HepG2 (cell line): ENCODE measurements around the gene YIPF7. TPM values are rescaled to one million over a fixed set of nuclear protein-coding genes. Genes with fewer than 3 reads are reported as not detected.

ENCODE experiments used
- MATR3 ChIP-seq: sonication (generic); formaldehyde crosslinking; IDR thresholded peaks from 2 replicates; pipeline ENCODE4 v1.4.0; 2020; ENCODE audit warnings: missing genetic modification reagents
- MAZ ChIP-seq, 2 experiments: sonication (generic) in 1 of 2; formaldehyde crosslinking in 1 of 2; IDR thresholded peaks; 2 replicates each; pipeline versions ENCODE4 v1.5.0 to v1.6.1; 2012 to 2020; ENCODE audit warnings: low read depth in 2 of 2, mild to moderate bottlenecking in 2 of 2, borderline replicate concordance in 1 of 2, improper control_type of control experiment in 1 of 2, low read length in 1 of 2, missing genetic modification reagents in 1 of 2, moderate library complexity in 1 of 2
- SNAPC2 ChIP-seq: sonication (generic); formaldehyde crosslinking; IDR thresholded peaks from 2 replicates; pipeline ENCODE4 v1.8.1; 2022; ENCODE audit warnings: mild to moderate bottlenecking, missing genetic modification reagents
- SNRNP70 ChIP-seq: fragments of 200-400 bp; formaldehyde crosslinking; IDR thresholded peaks from 2 replicates; pipeline ENCODE4 v1.6.1; 2017; ENCODE audit warnings: mild to moderate bottlenecking, low read depth, low read length, moderate library complexity
- polyA plus RNA-seq, 8 experiments: library from polyadenylated mRNA; depleted of rRNA in 3 of 8; stranded (reverse) in 7 of 8; unstranded in 1 of 8; fragments of >200 nt; fragmentation: Illumina TruSeq in 4 of 8; extraction: Trizol in 4 of 8; gene quantifications; 2 replicates each; pipeline versions ENCODE4 v1.2.1 to v1.2.3, GENCODE V29; 2011 to 2016; ENCODE audit warnings: low read depth in 4 of 8, missing spikeins in 1 of 8, mixed read lengths in 1 of 8; ENCODE audit not compliant: insufficient read depth in 1 of 8
- total RNA-seq, 5 experiments: library from RNA; depleted of rRNA; stranded (reverse); fragments of >200 nt; fragmentation: Illumina TruSeq; extraction: Trizol; gene quantifications; 2 replicates each; pipeline ENCODE4 v1.2.3, GENCODE V29; 2016; ENCODE audit warnings: low read depth in 1 of 5
- TF ChIP-seq, protein P1 (sequence below), 2 experiments: fragments of 450-650 bp in 1 of 2; sonication (generic) in 1 of 2; formaldehyde crosslinking in 1 of 2; IDR thresholded peaks; 2 replicates each; pipeline versions ENCODE4 v1.6.1 to v1.8.0; 2016 to 2022; ENCODE audit warnings: antibody characterized with exemption in 1 of 2, mild to moderate bottlenecking in 1 of 2, missing genetic modification reagents in 1 of 2
- TF ChIP-seq, protein P2 (sequence below): sonication (generic); formaldehyde crosslinking; IDR thresholded peaks from 2 replicates; pipeline ENCODE4 v1.8.1; 2023; ENCODE audit warnings: mild to moderate bottlenecking, inconsistent platforms, moderate library complexity, missing genetic modification reagents, borderline replicate concordance
- TF ChIP-seq, protein P3 (sequence below): fragments of 450-650 bp; IDR thresholded peaks from 2 replicates; pipeline ENCODE4 v1.6.1; 2016
- TF ChIP-seq, protein P4 (sequence below): sonication (generic); formaldehyde crosslinking; IDR thresholded peaks from 2 replicates; pipeline ENCODE4 v1.4.0; 2020; ENCODE audit warnings: missing genetic modification reagents
- TF ChIP-seq, protein P5 (sequence below): sonication (generic); formaldehyde crosslinking; IDR thresholded peaks from 2 replicates; pipeline ENCODE4 v1.8.1; 2023; ENCODE audit warnings: mild to moderate bottlenecking, missing genetic modification reagents

The YIPF7 gene
- total and polyA plus RNA-seq, 2 of the 13 experiments (the other 11 are each of a cell fraction or from before 2014, with no cell fraction given) = 0.12 TPM; not detected in 1

DNA sequence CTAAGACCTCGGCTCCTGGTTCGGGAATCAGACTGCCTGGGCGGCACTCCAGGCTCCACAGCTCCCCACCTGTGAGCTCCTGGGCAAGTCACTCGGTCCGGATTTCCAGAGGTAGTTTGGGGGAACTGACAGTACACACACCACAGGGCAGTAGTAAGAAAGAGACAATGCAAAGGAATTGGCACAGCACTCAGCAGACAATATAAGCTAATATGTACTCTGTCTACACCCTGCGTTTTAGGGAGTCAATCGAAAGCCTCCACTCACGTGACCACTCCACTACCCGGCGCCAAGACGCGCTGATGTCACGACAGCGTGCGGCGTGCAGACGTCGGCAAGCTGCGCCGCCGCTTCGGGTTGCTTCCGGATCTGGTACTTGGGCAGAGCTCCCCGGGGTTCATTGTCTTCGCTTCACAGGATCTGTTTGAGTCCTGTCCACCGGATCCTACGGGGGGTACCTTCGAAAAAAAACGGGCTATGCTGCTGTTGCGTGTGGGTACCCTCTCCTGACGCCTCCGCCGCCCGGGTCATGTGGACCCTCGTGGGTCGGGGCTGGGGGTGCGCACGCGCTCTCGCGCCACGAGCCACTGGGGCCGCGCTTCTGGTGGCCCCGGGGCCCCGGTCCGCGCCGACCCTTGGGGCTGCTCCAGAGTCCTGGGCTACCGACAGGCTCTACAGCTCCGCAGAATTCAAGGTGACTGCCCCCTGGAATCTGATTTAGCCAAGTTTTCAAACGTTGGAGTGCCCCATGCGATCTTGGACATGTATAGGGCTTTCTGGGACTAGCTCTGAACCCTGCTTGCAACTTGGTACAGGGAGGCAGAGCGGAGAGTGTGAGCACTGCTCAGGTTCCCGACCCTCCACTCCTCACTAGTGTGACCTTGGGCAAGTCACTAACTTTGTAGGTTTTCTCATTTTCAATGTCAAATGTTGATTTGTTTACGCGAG is 26.9 kb upstream of the YIPF7 start, which contains the start of gene GUF1 (continued):
- TF ChIP-seq, protein P1, sequence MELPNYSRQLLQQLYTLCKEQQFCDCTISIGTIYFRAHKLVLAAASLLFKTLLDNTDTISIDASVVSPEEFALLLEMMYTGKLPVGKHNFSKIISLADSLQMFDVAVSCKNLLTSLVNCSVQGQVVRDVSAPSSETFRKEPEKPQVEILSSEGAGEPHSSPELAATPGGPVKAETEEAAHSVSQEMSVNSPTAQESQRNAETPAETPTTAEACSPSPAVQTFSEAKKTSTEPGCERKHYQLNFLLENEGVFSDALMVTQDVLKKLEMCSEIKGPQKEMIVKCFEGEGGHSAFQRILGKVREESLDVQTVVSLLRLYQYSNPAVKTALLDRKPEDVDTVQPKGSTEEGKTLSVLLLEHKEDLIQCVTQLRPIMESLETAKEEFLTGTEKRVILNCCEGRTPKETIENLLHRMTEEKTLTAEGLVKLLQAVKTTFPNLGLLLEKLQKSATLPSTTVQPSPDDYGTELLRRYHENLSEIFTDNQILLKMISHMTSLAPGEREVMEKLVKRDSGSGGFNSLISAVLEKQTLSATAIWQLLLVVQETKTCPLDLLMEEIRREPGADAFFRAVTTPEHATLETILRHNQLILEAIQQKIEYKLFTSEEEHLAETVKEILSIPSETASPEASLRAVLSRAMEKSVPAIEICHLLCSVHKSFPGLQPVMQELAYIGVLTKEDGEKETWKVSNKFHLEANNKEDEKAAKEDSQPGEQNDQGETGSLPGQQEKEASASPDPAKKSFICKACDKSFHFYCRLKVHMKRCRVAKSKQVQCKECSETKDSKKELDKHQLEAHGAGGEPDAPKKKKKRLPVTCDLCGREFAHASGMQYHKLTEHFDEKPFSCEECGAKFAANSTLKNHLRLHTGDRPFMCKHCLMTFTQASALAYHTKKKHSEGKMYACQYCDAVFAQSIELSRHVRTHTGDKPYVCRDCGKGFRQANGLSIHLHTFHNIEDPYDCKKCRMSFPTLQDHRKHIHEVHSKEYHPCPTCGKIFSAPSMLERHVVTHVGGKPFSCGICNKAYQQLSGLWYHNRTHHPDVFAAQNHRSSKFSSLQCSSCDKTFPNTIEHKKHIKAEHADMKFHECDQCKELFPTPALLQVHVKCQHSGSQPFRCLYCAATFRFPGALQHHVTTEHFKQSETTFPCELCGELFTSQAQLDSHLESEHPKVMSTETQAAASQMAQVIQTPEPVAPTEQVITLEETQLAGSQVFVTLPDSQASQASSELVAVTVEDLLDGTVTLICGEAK (IDR thresholded peaks at IDR 0.05) = no peak
- TF ChIP-seq, protein P1 (CRISPR knock-in tag; IDR thresholded peaks at IDR 0.05) = peak; percentile 68; the same call in 1 of the 2 replicates
- TF ChIP-seq, protein P2, sequence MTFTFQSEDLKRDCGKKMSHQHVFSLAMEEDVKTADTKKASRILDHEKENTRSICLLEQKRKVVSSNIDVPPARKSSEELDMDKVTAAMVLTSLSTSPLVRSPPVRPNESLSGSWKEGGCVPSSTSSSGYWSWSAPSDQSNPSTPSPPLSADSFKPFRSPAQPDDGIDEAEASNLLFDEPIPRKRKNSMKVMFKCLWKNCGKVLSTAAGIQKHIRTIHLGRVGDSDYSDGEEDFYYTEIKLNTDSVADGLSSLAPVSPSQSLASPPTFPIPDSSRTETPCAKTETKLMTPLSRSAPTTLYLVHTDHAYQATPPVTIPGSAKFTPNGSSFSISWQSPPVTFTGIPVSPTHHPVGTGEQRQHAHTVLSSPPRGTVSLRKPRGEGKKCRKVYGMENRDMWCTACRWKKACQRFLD (CRISPR knock-in tag) = 0 out of 2 replicates have a peak, but pooled peaks have one; percentile 64
- TF ChIP-seq, protein P3, sequence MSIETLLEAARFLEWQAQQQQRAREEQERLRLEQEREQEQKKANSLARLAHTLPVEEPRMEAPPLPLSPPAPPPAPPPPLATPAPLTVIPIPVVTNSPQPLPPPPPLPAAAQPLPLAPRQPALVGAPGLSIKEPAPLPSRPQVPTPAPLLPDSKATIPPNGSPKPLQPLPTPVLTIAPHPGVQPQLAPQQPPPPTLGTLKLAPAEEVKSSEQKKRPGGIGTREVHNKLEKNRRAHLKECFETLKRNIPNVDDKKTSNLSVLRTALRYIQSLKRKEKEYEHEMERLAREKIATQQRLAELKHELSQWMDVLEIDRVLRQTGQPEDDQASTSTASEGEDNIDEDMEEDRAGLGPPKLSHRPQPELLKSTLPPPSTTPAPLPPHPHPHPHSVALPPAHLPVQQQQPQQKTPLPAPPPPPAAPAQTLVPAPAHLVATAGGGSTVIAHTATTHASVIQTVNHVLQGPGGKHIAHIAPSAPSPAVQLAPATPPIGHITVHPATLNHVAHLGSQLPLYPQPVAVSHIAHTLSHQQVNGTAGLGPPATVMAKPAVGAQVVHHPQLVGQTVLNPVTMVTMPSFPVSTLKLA = peak; percentile 52; the same call in 1 of the 2 replicates
- TF ChIP-seq, protein P4, sequence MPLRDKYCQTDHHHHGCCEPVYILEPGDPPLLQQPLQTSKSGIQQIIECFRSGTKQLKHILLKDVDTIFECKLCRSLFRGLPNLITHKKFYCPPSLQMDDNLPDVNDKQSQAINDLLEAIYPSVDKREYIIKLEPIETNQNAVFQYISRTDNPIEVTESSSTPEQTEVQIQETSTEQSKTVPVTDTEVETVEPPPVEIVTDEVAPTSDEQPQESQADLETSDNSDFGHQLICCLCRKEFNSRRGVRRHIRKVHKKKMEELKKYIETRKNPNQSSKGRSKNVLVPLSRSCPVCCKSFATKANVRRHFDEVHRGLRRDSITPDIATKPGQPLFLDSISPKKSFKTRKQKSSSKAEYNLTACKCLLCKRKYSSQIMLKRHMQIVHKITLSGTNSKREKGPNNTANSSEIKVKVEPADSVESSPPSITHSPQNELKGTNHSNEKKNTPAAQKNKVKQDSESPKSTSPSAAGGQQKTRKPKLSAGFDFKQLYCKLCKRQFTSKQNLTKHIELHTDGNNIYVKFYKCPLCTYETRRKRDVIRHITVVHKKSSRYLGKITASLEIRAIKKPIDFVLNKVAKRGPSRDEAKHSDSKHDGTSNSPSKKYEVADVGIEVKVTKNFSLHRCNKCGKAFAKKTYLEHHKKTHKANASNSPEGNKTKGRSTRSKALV (CRISPR knock-in tag) = no peak
- TF ChIP-seq MATR3 (CRISPR knock-in tag) = no peak
- no peak for TF ChIP-seq SNRNP70
- TF ChIP-seq MAZ (IDR thresholded peaks at IDR 0.05; ENCODE audit: borderline replicate concordance, low read depth, low read length) = peak; percentile 20; the same call in 1 of the 2 replicates
- peak; percentile 63; the same call in 1 of the 2 replicates for TF ChIP-seq MAZ (CRISPR knock-in tag; IDR thresholded peaks at IDR 0.05; ENCODE audit: low read depth)
- TF ChIP-seq SNAPC2 (CRISPR knock-in tag) = no peak
- TF ChIP-seq, protein P5, sequence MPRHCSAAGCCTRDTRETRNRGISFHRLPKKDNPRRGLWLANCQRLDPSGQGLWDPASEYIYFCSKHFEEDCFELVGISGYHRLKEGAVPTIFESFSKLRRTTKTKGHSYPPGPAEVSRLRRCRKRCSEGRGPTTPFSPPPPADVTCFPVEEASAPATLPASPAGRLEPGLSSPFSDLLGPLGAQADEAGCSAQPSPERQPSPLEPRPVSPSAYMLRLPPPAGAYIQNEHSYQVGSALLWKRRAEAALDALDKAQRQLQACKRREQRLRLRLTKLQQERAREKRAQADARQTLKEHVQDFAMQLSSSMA (CRISPR knock-in tag) = no peak
